KMS-11 (cell line): Measurements from ENCODE around the gene RNF11.
"Not testable (repeated sequence)": the region's sequence is repeated elsewhere in the genome, so short reads cannot be mapped to it uniquely, and the experiment has no call there.

Experiments used
- H2AFZ ChIP-seq: fragments of 200-600 bp; sonication (generic); 2 replicates; pipeline ENCODE4 v1.6.1; 2016; ENCODE audit warnings: antibody characterized with exemption, mixed run types, low read depth
- H3K27ac ChIP-seq: fragments of 200-600 bp; sonication (generic); 2 replicates; pipeline ENCODE4 v1.6.1; 2016; ENCODE audit warnings: mild to moderate bottlenecking, mixed run types
- H3K27me3 ChIP-seq: fragments of 200-600 bp; sonication (generic); 2 replicates; pipeline ENCODE4 v1.6.1; 2017; ENCODE audit warnings: mild to moderate bottlenecking, low read depth, mixed run types, moderate library complexity; ENCODE audit not compliant: insufficient read depth
- H3K36me3 ChIP-seq: fragments of 200-600 bp; sonication (generic); 2 replicates; pipeline ENCODE4 v1.6.1; 2017; ENCODE audit warnings: mild to moderate bottlenecking, mixed run types; ENCODE audit not compliant: insufficient read depth
- H3K4me1 ChIP-seq: fragments of 200-600 bp; sonication (generic); 2 replicates; pipeline ENCODE4 v1.6.1; 2016; ENCODE audit warnings: mild to moderate bottlenecking, low read depth, mixed run types; ENCODE audit not compliant: poor library complexity, severe bottlenecking
- H3K4me2 ChIP-seq: fragments of 200-600 bp; sonication (generic); 2 replicates; pipeline ENCODE4 v1.7.0; 2016; ENCODE audit warnings: mild to moderate bottlenecking, mixed run types
- H3K4me3 ChIP-seq: fragments of 200-600 bp; sonication (generic); IDR thresholded peaks from 2 replicates; pipeline ENCODE4 v1.6.1; 2017; ENCODE audit warnings: low read depth, low read length, mixed read lengths; ENCODE audit not compliant: insufficient read depth
- H3K79me2 ChIP-seq: fragments of 200-600 bp; sonication (generic); 2 replicates; pipeline ENCODE4 v1.6.1; 2016; ENCODE audit warnings: low read depth, mixed run types; ENCODE audit not compliant: insufficient read depth
- H3K9ac ChIP-seq: fragments of 200-600 bp; sonication (generic); 2 replicates; pipeline ENCODE4 v1.6.1; 2016; ENCODE audit warnings: mild to moderate bottlenecking, mixed run types
- H4K20me1 ChIP-seq: fragments of 200-600 bp; sonication (generic); 2 replicates; pipeline ENCODE4 v1.6.1; 2016; ENCODE audit warnings: mild to moderate bottlenecking, mixed run types; ENCODE audit not compliant: insufficient read depth
- TF ChIP-seq, protein P1 (sequence below): fragments of 200-600 bp; sonication (generic); conservative IDR thresholded peaks from 2 replicates; pipeline ENCODE4 v1.6.1; 2017; ENCODE audit warnings: low read depth, mild to moderate bottlenecking, antibody characterized with exemption, low read length, moderate library complexity, mixed read lengths

RNF11 gene

DNA sequence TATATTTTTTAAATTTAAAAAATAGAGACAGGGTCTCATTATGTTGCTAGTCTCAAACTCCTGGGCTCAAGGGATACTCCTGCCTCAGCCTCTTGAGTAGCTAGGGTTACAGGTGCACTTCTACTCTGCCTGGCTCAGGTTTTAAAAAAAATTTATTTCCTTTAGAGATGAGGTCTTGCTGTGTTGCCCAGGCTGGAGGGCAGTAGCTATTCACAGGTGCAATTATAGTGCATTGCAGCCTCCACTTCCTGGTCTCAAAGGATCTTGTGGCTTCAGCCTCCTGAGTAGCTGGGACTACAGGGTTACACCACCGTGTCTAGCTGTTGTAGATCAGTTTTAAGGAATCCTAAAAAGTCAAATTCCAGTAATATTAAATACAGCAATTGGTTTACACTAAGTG is 5.0 kb downstream of the RNF11 start:
- peaks cover 22% of the 10 kb centered on the region; the same call in 1 of the 2 replicates for H3K79me2 ChIP-seq
- no peaks in the 10 kb centered on the region for H4K20me1 ChIP-seq
- no peak overlapping the region for H2AFZ ChIP-seq
- H3K4me2 ChIP-seq, result no peak overlapping the region
- no peaks in the 10 kb centered on the region for H3K4me1 ChIP-seq
- no peak overlapping the region for H3K4me3 ChIP-seq
- no peaks in the 10 kb centered on the region for H3K27me3 ChIP-seq
- no peaks in the 10 kb centered on the region for H3K36me3 ChIP-seq
- H3K27ac ChIP-seq, result no peak overlapping the region
- TF ChIP-seq, protein P1, sequence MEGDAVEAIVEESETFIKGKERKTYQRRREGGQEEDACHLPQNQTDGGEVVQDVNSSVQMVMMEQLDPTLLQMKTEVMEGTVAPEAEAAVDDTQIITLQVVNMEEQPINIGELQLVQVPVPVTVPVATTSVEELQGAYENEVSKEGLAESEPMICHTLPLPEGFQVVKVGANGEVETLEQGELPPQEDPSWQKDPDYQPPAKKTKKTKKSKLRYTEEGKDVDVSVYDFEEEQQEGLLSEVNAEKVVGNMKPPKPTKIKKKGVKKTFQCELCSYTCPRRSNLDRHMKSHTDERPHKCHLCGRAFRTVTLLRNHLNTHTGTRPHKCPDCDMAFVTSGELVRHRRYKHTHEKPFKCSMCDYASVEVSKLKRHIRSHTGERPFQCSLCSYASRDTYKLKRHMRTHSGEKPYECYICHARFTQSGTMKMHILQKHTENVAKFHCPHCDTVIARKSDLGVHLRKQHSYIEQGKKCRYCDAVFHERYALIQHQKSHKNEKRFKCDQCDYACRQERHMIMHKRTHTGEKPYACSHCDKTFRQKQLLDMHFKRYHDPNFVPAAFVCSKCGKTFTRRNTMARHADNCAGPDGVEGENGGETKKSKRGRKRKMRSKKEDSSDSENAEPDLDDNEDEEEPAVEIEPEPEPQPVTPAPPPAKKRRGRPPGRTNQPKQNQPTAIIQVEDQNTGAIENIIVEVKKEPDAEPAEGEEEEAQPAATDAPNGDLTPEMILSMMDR, result no peak
- no peak overlapping the region for H3K9ac ChIP-seq

DNA sequence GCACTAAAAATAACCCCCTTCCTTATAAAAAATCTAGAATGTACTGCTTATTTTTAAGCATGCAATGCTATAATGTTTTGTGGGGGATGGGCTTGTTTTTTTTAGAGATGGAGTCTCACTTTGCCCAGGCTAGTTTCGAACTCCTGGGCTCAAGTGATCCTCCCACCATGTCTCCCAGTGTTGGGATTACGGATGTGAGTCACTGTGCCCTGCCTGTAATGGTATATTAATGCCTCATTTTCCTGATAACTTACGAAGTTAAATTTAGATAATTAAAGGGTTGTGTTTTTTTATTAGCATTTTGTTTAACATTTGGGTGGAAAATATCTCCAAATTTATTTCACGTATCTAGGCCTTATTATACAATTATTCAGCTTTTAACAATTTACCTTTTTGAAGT is 6.5 kb downstream of the RNF11 start:
- no peak overlapping the region for H3K9ac ChIP-seq
- peaks cover 4% of the 10 kb centered on the region for H3K4me1 ChIP-seq
- no peak overlapping the region for H2AFZ ChIP-seq
- no peaks in the 10 kb centered on the region for H3K27me3 ChIP-seq
- no peak overlapping the region for H3K4me2 ChIP-seq
- H3K4me3 ChIP-seq, result no peak overlapping the region
- peaks cover 22% of the 10 kb centered on the region; the same call in 1 of the 2 replicates for H3K79me2 ChIP-seq
- H3K27ac ChIP-seq, result no peak overlapping the region
- TF ChIP-seq, protein P1, result no peak
- H3K36me3 ChIP-seq, result no peaks in the 10 kb centered on the region
- no peaks in the 10 kb centered on the region for H4K20me1 ChIP-seq

DNA sequence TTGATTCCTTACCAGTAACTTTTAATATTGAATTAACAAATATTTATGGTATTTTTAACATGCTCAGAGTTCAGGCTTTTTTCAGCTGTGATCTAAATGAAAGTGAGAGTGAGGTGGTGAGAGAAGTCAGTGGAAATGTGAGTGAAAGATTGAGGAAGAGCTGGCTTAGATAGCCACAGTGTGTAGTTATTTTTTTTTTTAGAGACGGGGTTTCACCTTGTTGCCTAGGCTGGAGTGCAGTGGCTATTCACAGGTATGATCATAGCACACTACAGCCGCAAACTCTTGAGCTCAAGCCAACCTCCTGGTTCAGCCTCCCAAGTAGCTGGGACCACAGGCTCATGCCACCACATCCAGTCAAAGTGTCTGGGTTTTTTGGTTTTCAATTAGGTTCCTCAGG is 10.9 kb downstream of the RNF11 start:
- peaks cover 4% of the 10 kb centered on the region for H3K4me1 ChIP-seq
- no peaks in the 10 kb centered on the region for H3K27me3 ChIP-seq
- H3K36me3 ChIP-seq, result no peaks in the 10 kb centered on the region
- H3K27ac ChIP-seq, result no peak overlapping the region
- no peak overlapping the region for H2AFZ ChIP-seq
- TF ChIP-seq, protein P1, result no peak
- H3K79me2 ChIP-seq, result no peaks in the 10 kb centered on the region; the same call in 1 of the 2 replicates
- H3K4me2 ChIP-seq, result no peak overlapping the region
- no peak overlapping the region for H3K9ac ChIP-seq
- no peak overlapping the region for H3K4me3 ChIP-seq
- no peaks in the 10 kb centered on the region for H4K20me1 ChIP-seq

DNA sequence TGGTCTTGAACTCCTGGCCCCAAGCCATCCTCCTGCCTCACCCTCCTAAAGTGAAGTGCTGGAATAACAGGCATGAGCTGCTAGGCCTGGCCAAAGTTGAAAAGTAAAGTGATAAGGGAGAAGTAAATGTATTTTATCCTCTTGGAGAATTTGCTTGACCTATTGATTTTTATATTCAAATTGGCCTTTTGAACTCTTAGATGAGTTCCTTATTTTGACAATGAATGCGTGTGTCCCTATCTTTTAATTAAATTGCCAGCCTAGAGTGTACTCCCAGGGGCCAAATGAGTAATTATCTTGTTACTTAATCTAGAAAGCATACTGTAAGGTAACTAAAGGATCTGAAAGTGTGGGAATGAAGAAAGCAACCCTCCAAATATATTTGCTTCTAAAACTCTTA is 11.4 kb downstream of the RNF11 start:
- no peak overlapping the region for H3K27ac ChIP-seq
- peaks cover 4% of the 10 kb centered on the region for H3K4me1 ChIP-seq
- no peak overlapping the region for H2AFZ ChIP-seq
- no peaks in the 10 kb centered on the region; the same call in 1 of the 2 replicates for H3K79me2 ChIP-seq
- no peaks in the 10 kb centered on the region for H3K36me3 ChIP-seq
- no peak overlapping the region for H3K4me3 ChIP-seq
- H3K27me3 ChIP-seq, result no peaks in the 10 kb centered on the region
- H3K9ac ChIP-seq, result no peak overlapping the region
- H4K20me1 ChIP-seq, result no peaks in the 10 kb centered on the region
- TF ChIP-seq, protein P1, result no peak
- H3K4me2 ChIP-seq, result no peak overlapping the region

DNA sequence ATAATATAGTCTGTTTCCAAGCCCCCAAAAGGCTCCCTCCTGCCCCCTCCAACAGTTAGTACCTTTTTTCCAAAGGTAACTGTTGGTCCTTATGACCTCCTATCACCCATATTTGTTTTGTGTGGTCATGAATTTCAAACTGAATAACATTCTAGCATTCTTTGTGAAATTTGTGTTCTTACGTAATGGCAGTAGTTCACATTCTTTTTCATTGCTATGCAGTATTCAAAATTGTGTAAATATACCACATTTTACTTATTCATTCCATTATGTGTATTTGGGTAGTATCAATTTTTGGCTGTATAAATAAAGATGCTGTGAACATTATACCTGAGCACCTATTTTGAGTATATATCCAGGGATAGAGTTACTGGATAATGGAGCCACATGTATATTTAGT is 13.4 kb downstream of the RNF11 start:
- no peaks in the 10 kb centered on the region; the same call in 1 of the 2 replicates for H3K79me2 ChIP-seq
- H3K4me2 ChIP-seq, result no peak overlapping the region
- TF ChIP-seq, protein P1, result no peak
- H3K4me1 ChIP-seq, result peaks cover 4% of the 10 kb centered on the region
- no peak overlapping the region for H2AFZ ChIP-seq
- no peaks in the 10 kb centered on the region for H4K20me1 ChIP-seq
- H3K9ac ChIP-seq, result no peak overlapping the region
- H3K36me3 ChIP-seq, result no peaks in the 10 kb centered on the region
- H3K4me3 ChIP-seq, result no peak overlapping the region
- H3K27me3 ChIP-seq, result no peaks in the 10 kb centered on the region
- no peak overlapping the region for H3K27ac ChIP-seq

DNA sequence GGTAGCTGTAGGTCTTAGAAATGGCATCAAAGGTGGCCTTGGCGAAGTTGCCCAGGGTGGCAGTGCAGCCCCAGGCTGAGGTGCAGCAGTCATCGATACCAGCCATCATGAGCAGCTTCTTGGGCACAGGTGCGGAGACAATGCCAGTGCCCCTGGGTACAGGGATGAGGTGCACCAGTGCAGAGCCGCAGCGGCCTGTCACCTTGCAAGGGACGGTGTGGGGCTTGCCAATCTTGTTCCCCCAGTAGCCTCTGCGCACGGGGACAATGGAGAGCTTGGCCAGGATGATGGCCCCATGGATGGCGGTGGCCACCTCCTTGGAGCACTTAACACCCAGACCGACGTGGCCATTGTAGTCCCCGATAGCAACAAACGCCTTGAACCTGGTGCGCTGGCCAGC is 14.7 kb downstream of the RNF11 start:
- H4K20me1 ChIP-seq, H3K9ac ChIP-seq, H3K4me2 ChIP-seq, H3K4me3 ChIP-seq, H3K27ac ChIP-seq, H3K79me2 ChIP-seq, H3K4me1 ChIP-seq, H2AFZ ChIP-seq, H3K27me3 ChIP-seq, H3K36me3 ChIP-seq: not testable (repeated sequence)

DNA sequence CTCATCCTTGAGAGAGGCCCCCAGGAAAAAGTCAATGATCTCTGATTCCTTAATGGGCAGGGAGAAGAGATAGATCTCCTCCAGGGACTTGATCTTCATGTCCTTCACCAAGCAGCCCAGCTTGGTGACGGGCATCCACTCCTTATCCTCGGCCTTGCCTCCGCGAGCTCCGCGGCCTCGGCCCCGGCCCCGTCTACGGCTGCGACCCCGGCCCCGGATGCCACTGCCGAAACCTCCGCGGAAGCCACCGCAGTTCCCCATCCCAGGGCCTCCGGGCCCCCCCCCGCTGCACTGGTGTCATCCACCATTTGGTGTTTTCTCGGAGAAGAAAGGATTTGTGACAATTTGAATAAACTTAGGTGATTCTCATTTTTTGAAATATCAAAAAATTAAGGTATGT is 15.1 kb downstream of the RNF11 start:
- not testable (repeated sequence) for H3K9ac ChIP-seq, H4K20me1 ChIP-seq, H3K4me2 ChIP-seq, H3K79me2 ChIP-seq, H3K4me1 ChIP-seq, H3K27me3 ChIP-seq, H2AFZ ChIP-seq, H3K4me3 ChIP-seq, H3K27ac ChIP-seq, H3K36me3 ChIP-seq
